HG03139 (cell line): ENCODE data around the gene PRR20G.
"Not testable (repeated sequence)": the region's sequence is repeated elsewhere in the genome, so short reads cannot be mapped to it uniquely, and the experiment has no call there.

ENCODE experiments used
- ATAC-seq: cut with Tn5 transposase; IDR thresholded peaks from one replicate; pipeline ENCODE4 v1.9.1; 2021; ENCODE audit not compliant: unreplicated experiment

The PRR20G gene

DNA sequence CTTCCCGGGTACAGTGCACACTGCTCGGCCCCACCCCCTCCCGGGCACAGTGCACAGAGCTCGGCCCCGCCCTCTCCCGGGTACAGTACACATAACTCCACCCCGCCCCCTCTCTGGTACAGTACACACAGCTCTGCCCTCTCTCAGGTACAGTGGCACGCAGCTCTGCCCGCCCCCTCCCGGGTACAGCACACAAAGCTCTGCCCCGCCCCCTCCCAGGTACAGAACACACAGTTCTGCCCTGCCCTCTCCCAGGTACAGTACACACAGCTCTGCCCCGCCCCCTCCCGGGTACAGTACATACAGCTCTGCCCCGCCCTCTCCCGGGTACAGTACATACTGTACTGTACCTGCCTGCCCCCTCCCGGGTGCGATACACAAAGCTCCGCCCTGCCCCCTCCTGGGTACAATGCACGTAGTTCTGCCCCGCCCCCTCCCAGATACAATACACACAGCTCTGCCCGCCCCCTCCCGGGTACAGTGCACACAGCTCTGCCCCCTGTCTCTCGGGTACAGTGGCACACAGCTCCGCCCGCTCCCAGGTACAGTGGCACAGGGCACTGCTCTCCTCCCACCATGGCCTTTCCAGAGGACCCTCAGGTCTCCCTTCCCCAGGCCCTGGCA, 16.4 kb upstream of the PRR20G start:
- ATAC-seq: no peak

DNA sequence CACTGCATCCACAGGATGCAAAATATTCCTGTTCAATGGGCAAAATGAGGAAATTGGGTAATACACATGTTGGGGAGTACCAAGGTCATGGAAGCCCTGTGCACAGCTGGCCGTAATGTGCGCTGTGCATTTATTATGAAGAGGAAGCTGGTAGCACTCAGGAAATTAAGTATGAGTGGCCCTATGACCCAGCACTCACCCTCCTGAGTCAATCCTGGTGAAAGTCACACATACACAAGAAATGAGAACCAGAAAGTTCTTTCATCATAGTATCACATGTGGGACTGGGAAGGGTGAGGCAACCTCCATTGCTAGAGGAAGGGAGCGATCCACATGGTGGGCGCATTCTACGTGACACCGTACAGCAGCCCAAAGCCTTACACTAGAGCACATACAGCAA, 11.4 kb upstream of the PRR20G start:
- ATAC-seq: no peak

DNA sequence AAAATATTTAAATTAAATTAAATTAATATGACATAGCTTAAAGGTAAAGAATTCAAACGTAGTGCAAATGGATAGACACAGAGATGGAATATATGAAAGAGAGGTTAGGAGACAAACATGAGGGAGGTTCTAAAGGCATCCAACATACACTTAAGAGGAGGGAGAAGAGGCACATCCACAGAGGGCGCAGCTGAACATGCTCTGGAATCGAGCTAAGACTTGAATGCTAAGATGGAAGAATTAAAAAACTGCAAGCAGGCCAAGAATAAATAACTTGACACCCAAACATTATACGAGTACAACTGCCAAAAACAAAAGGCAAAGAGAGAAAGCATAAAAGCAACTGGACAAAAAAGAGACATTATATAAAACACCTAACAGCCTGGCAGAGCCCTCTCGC, 9.1 kb upstream of the PRR20G start:
- ATAC-seq: no peak

DNA sequence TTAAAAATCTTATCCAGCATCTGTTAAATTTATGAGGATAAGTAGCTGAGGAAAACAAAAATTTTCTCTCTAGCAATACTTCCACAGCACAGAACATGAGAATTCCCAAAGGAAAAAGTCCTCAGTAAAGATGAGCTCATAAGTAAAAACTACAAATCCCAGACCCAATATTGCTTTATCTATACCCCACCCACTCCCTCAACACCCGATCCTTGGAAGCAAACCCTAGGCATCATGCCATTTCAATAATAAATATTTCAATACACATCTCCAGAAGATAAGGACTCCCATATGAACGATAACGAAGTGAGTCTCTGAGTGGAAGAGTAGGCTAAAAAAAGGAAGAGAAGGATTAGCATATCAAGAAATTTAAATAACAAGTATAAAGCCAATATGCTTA, 8.3 kb upstream of the PRR20G start:
- ATAC-seq: no peak

DNA sequence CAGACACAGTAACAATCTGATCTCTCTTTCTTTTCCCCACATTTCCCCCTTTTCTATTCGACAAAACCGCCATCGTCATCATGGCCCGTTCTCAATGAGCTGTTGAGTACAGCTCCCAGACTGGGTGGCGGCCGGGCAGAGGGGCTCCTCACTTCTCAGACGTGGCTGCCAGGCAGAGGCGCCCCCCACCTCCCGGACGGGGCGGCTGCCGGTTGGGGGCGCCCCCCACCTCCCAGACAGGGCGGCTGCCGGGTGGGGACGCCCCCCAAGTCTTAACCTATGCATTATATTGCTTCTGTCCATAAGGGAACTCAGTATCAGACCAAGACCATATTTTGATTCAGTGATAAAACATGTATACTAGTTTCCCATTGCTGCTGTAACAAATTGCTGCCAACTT, 5.8 kb upstream of the PRR20G start:
- ATAC-seq: not testable (repeated sequence)

- no peak for ATAC-seq
These were observed 3.8 kb upstream of the PRR20G start for GRCh38 chr3:127291611-127292010.

GRCh38 chr3:127291114-127291513, 3.3 kb upstream of the PRR20G start:
- no peak for ATAC-seq

- ATAC-seq: no peak
These were observed 2.1 kb upstream of the PRR20G start for GRCh38 chr3:127289706-127290575.

DNA sequence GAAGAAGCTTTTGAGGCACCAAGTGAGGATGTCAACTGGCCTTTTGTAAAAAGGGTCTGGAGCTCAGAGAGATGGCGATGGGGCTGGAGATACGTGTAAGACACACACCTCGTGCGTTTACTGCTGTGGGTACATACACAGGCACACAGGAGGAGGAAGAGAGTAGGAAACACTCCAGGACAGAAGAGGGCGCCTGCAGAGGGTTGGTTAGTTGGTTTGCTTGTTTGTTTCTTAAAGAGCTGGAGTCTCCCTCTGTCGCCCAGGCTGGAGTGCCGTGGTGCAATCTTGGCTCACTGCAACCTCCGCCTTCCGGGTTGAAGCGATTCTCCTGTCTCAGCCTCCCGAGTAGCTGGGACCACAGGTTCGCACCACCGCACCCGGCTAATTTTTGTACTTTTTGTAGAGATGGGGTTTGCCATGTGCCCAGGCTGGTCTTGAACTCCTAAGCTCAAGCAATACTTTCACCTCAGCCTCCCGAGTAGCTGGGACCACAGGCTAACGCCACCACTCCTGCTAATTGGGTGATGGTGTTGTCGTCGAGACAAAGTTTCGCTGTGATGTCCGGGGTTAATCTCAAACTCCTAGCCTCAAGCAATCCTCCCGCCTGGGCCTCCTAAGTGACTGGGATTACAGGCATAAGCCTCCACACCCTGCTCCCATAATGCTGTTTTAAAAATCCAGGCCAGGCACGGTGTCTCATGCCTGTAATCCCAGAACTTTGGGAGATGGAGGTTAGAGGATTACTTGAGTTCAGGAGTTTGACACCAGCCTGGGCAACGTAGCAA, 1.3 kb upstream of the PRR20G start:
- no peak for ATAC-seq

DNA sequence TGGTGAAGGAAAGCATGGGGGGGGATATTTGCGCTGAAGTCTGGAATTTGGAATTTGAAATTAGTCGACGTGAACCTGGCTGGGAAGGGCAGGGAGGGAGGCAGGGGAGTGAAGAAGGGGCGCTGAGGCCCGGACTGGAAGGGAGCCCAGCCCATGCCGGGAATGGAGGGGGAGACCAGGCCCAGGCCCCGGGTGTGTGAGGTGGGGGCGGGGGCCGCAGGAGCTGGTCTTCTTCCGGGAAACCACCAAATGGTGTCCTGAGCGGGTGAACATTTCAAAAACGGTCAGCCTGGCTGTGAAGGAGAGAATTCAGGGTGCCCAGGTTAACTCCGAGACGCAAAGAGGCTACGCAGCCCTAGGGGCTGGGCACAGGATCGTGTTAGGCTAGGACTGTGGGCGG, 497 bp upstream of the PRR20G start:
- ATAC-seq: no peak

DNA sequence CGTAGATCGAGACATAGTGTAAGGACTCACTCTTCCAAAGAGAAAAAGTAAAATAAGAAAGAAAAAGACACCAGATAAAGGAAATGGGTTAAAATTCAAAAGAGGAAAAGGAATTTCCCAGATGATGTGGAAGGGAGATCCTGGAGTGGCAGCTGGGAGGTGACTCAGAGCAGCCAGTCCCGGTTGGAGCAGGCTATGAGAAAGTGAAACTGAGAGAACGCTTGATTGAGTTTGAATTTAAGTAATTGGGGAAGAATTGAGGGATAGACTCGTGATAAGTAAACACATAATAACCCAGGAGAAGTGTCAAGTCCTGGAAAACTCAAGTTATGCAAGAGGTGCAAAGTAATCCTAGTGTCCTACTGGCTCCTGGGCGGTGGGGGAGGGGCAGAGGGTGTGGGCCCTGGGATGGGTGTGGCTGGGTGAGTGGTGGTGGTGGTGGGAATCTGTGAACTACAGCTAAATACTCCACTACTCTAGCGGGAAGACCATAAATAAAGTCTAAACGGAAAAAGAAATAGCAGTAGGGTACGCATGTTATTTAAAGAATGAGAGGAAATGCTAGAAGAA, 1.2 kb downstream of the PRR20G start:
- ATAC-seq: no peak

GRCh38 chr3:127284258-127284657, 3.6 kb downstream of the PRR20G start:
- ATAC-seq: no peak

DNA sequence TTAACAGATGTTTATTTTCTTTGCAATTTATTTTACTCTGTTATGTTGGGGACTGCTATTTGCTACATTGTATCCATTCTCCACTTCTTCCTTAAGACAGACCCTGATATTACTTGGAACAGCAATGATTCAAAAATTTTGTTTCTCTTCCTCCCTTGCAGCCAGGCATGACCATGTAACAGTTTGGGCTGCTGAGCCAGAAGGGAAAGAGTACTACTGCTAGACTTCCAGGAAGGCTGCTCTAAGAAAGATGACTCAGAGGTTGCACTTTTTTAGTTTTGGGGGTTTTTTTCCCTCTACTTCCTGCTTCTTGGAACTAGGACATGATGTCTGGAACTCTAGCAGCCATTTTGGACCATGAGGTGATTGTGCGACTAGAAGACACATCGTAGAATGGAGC, 10.3 kb downstream of the PRR20G start:
- ATAC-seq: no peak

DNA sequence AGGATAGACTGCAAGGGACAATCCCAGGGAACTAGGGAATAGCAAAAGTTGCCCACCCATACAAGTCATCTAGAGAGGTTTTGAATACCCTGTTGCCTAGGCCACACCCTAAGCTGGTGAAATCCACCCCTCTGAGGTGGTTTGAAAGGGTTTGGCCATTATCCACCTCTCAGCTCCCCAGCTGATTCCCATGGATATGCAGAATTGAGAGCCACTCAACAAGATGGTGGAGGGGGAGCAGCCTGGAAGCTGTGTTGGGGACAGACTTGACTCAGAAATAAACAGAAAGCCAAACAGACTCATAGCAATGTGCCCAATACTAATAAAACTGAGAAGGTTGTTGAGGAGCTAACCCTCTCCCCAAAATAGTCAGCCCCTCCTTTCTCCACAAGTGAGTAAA, 10.9 kb downstream of the PRR20G start:
- no peak for ATAC-seq

- ATAC-seq: no peak
These were observed 11.4 kb downstream of the PRR20G start for GRCh38 chr3:127276396-127276795.

DNA sequence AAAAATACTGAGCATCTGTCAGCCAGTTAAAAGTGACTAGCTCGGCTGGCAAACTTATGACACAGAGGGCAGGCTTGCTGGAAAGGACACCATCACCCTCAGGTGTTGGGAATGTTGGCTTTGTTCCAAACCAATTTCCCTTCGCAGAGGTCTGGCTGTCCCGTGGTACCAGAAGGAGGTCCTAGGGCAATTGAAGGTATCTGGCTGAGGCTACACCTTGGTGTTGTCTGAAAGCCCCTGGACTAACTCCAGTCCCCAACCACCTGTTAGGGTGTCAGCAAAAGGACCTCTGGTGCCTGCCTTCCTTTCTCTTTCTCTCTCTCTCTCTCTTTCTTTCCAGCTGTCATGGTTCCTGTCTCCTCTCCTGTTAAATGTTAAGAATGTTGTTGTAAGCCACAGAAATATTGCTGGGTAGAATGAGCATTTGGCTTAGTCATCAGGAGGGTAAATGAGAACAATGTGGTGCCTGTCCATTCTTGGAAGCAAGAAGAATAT, 12.5 kb downstream of the PRR20G start:
- no peak for ATAC-seq

DNA sequence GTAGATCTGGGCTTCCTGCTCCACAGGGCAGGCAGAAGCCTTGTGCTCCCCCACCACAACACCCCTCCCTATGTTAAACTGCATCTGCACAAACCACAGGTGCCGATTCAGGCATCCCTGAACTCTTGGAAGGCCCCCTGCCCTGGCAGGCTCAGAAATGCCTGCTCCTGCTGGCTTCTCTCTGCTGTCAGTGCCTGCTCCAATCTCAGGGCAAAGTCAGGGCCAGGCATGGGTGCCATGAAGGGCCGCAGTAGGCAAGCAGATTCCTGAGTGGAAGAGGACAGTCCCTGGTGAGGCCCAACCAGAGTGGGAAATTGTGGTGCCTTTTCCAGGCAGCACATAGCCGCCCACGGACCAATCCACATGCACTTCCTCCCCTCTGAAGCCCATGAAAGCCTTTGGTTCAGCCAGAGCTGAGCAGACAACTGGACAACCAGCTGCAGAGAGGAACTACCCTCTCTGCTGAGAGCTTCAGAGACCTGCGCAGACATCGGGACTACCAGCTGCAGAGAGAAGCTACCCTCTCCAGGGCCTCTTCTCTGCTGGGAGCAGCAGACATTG, 13.6 kb downstream of the PRR20G start:
- ATAC-seq: no peak

- ATAC-seq: no peak
These were observed 14.6 kb downstream of the PRR20G start for GRCh38 chr3:127273206-127273605.

DNA sequence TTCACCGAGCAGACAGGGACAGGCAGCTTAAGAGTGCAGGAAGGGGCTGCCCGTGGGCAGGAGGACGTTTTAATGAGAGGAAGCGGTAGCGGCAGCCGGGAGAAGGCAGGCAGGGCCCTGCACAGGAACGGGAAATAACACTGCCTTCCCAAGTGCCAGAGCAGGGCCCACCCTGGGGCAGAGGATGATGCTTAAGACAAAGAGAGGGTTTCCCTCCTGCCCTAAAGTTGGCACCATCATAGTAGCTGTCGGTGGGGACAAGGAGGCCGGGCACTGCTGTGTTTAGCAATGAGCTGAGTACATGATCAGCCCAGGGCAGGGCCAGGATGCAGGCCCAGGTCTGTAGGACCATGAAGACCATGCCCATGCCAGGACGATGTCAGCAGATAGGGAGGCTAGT, 21.7 kb downstream of the PRR20G start:
- ATAC-seq: no peak

DNA sequence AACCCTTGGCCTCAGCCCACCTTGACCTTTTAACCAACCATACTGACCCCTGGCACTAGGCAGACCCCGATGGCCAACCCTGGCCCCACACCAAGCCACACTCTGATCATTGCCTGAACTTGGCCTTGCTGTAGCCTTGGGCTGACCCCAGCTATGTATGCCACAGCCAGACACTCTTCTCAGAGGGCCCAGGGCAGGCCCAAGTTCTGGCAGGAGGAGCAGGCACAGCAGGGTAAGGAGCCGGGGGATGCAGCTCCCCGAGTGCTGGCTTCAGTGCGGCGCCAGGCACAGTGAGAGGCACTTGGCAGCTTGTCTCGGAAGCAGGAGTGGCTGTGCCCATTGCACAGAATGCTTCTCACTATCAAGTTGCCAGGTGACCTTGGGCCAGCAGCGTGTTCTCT, 22.3 kb downstream of the PRR20G start:
- ATAC-seq: no peak
